SH-SY5Y (cell line): ENCODE data around the gene CHURC1.

Source experiments
- GATA2 ChIP-seq: IDR thresholded peaks from 2 replicates; pipeline ENCODE4 v1.6.1; 2011; ENCODE audit warnings: mild to moderate bottlenecking, low read depth, low read length
- GATA3 ChIP-seq: IDR thresholded peaks from 2 replicates; pipeline ENCODE4 v1.6.1; 2011; ENCODE audit warnings: low read depth, mild to moderate bottlenecking, low read length, moderate library complexity

- TF ChIP-seq GATA2: no peak
- TF ChIP-seq GATA3: no peak
Measured at GRCh38 chr14:64955297-64955696, 41.0 kb downstream of the CHURC1 start.
